Esophagus squamous epithelium (tissue), 5 donors: ENCODE measurements around the gene CPEB3. TPM values are rescaled to one million over a fixed set of nuclear protein-coding genes. Genes with fewer than 3 reads are reported as not detected.
"Not testable (repeated sequence)": the region's sequence is repeated elsewhere in the genome, so short reads cannot be mapped to it uniquely, and the experiment has no call there.

Experiments
- DNase-seq: peaks from one replicate; lab custom pipeline; 2025; lab: John Stamatoyannopoulos, UW
- H3K27ac ChIP-seq, 4 donors: fragments of 200-600 bp; sonication (generic); one replicate each; pipeline ENCODE4 v1.5.1; 2016 to 2019; ENCODE audit warnings: mild to moderate bottlenecking in 1 of 4
- H3K27me3 ChIP-seq, 4 donors: fragments of 200-600 bp; sonication (generic); 1 replicate in 3 of 4; 2 replicates in 1 of 4; pipeline versions ENCODE4 v1.5.1 to v1.6.0; 2017 to 2021; ENCODE audit warnings: antibody characterized with exemption in 1 of 4
- H3K36me3 ChIP-seq, 3 donors: fragments of 200-600 bp; sonication (generic); one replicate each; pipeline ENCODE4 v1.5.1; 2016 to 2019
- H3K4me1 ChIP-seq, 3 donors: fragments of 200-600 bp; sonication (generic); one replicate each; pipeline ENCODE4 v1.5.1; 2017 to 2019
- H3K4me3 ChIP-seq, 4 donors: fragments of 200-600 bp; sonication (generic); 1 replicate in 3 of 4; 2 replicates in 1 of 4; pipeline ENCODE4 v1.5.1; 2016 to 2019; ENCODE audit warnings: mild to moderate bottlenecking in 2 of 4, moderate library complexity in 1 of 4
- H3K9me3 ChIP-seq, 3 donors: fragments of 200-600 bp; sonication (generic); one replicate each; pipeline ENCODE4 v1.5.1; 2016 to 2019
- POLR2A ChIP-seq, 4 donors: fragments of 450-650 bp; IDR thresholded peaks; one replicate each; pipeline ENCODE4 v1.6.1; 2017; ENCODE audit warnings: antibody characterized with exemption in 4 of 4, mild to moderate bottlenecking in 4 of 4, moderate library complexity in 3 of 4
- WGBS, 2 donors: methylation state at CpG; one replicate each; pipeline ENCODE4 v1.1.5; 2018; 5-methylcytosine and 5-hydroxymethylcytosine counted together
- intact Hi-C: fragments of 100-400 bp; cut with DNase I; formaldehyde crosslinking; loops from one replicate; pipeline ENCODE4 v1.15.0; 2022
- total RNA-seq, 4 donors: library from RNA; depleted of rRNA; stranded (reverse); fragments of >200 nt; gene quantifications; one replicate each; pipeline ENCODE4 v1.1.0, GENCODE V29; 2016
- TF ChIP-seq, protein P1 (sequence below), 6 experiments: fragments of 450-650 bp in 4 of 6; fragments of 200-600 bp in 2 of 6; sonication (generic) in 2 of 6; IDR thresholded peaks; one replicate each; pipeline ENCODE4 v1.5.1; 2016 to 2019; ENCODE audit warnings: antibody characterized with exemption in 6 of 6, mild to moderate bottlenecking in 4 of 6, moderate library complexity in 4 of 6
- donor health status: DM: yes; HTN: yes; CAD: no.

The CPEB3 gene
- total RNA-seq, 4 donors from 2014 or later, result 5.5 to 8.8 (median 7.3) TPM

DNA sequence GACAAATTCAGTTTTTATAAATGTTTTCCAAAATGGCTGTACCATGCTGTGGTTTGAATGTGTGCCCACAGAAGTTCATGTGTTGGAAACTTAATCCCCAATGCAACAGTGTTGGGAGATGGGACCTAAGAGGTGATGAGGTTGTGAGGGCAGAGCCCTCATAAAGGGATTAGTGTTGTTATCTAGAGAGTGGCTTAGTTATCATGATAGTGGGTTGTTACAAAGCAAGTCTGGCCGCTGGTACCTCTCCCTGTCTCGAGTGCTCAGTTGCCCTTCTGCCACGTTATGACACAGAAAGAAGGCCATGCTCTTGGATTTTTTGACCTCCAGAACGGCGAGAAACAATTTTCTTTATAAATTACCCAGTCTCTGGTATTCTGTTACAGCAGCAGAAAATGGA, 248.3 kb downstream of the CPEB3 start:
- Histone ChIP-seq H3K4me3 (no peak overlapping the region), H3K36me3 (no peaks in the 10 kb centered on the region), H3K27ac (no peak overlapping the region), H3K9me3 (no peaks in the 10 kb centered on the region), H3K27me3 (no peaks in the 10 kb centered on the region), H3K4me1 (peaks cover 0 to 7% (median 0%) of the 10 kb centered on the region in 3 donors)
- no peak for DNase-seq
- intact Hi-C loops, result no loop called here
- WGBS, 2 donors, result 79 to 93% methylated on average over 5 of the region's 5 CpGs
- no peak for TF ChIP-seq POLR2A (IDR thresholded peaks at IDR 0.05)
- TF ChIP-seq, protein P1, sequence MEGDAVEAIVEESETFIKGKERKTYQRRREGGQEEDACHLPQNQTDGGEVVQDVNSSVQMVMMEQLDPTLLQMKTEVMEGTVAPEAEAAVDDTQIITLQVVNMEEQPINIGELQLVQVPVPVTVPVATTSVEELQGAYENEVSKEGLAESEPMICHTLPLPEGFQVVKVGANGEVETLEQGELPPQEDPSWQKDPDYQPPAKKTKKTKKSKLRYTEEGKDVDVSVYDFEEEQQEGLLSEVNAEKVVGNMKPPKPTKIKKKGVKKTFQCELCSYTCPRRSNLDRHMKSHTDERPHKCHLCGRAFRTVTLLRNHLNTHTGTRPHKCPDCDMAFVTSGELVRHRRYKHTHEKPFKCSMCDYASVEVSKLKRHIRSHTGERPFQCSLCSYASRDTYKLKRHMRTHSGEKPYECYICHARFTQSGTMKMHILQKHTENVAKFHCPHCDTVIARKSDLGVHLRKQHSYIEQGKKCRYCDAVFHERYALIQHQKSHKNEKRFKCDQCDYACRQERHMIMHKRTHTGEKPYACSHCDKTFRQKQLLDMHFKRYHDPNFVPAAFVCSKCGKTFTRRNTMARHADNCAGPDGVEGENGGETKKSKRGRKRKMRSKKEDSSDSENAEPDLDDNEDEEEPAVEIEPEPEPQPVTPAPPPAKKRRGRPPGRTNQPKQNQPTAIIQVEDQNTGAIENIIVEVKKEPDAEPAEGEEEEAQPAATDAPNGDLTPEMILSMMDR (IDR thresholded peaks at IDR 0.05), result no peak

DNA sequence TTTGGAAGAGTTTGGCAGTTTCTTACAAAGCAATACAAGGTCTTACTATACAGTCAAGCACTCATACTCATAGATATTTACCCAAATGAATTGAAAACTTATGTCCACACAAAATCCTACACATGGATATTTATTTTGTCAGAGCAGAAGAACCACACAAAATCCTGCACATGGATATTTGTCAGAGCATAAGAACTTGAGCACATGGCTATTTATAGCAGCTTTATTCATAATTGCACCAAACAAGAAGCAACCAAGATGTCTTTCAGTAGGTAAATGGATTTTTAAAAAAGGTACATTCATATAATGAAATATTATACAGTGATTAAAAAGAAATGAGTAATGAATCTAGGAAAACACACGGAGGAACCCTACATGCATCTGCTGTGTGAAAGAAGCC, 251.9 kb downstream of the CPEB3 start:
- WGBS, 2 donors, result 67 to 90% methylated on average over 1 of the region's 1 CpG
- no peak for TF ChIP-seq POLR2A (IDR thresholded peaks at IDR 0.05)
- TF ChIP-seq, protein P1 (IDR thresholded peaks at IDR 0.05), result no peak
- H3K27ac ChIP-seq, result no peak overlapping the region
- H3K9me3 ChIP-seq, result no peaks in the 10 kb centered on the region
- no peaks in the 10 kb centered on the region for H3K4me1 ChIP-seq
- no peak for DNase-seq
- intact Hi-C loops, result no loop called here
- H3K27me3 ChIP-seq, result no peaks in the 10 kb centered on the region
- H3K4me3 ChIP-seq, result no peak overlapping the region
- peaks cover 0 to 11% (median 0%) of the 10 kb centered on the region in 3 donors for H3K36me3 ChIP-seq

DNA sequence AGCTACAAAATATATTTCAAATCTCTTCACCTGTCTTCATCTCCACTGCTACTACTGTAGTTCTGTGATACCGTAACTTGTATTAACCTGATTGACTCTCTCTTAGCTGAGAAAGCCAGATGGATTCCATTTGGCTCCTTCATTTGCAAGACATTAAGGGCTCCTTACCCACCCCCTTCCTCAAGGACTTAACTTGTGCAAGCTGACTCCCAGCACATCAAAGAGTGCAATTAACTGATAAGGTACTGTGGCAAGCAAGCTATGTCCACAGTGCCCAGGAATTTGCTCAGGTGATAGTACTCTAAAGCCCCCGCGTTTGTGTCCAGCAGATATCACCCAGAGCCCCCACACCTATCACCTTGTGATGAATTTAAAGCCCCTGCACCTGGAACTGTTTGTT, 257.8 kb downstream of the CPEB3 start:
- H3K36me3 ChIP-seq, result peaks cover 0 to 67% (median 0%) of the 10 kb centered on the region in 3 donors
- not testable (repeated sequence) for H3K4me1 ChIP-seq

DNA sequence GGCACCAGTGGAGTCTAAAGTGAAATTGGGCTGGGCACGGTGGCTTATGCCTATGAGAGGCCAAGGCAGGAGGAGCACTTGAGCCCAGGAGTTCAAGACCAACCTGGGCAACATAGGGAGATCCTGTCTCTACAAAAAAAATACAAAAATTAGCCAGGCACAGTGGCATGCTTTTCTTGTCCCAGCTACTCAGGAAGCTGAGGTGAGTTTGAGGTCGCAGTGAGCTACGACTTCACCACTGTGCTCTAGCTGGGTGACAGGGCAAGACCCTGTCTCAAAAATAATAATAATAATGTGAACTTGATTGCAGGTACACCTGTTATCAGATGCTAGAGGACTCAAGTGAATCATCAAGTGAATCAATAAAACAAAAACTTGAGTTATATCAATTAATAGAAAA, 259.3 kb downstream of the CPEB3 start:
- peaks cover 1 to 82% (median 9%) of the 10 kb centered on the region in 3 donors for H3K36me3 ChIP-seq
- H3K9me3 ChIP-seq, result no peaks in the 10 kb centered on the region
- DNase-seq, result no peak
- no peaks in the 10 kb centered on the region for H3K4me1 ChIP-seq
- H3K27me3 ChIP-seq, result no peaks in the 10 kb centered on the region
- TF ChIP-seq, protein P1 (IDR thresholded peaks at IDR 0.05), result no peak
- TF ChIP-seq POLR2A (IDR thresholded peaks at IDR 0.05), result no peak
- 87 to 90% methylated on average over 3 of the region's 3 CpGs for WGBS, 2 donors
- intact Hi-C loops, result no loop called here
- H3K4me3 ChIP-seq, result no peak overlapping the region
- no peak overlapping the region for H3K27ac ChIP-seq

More for the DNA sequence above, 257.8 kb downstream of the CPEB3 start:
- WGBS, 2 donors, result 76 to 90% methylated on average over 3 of the region's 3 CpGs
- H3K27ac ChIP-seq, intact Hi-C loops, H3K27me3 ChIP-seq, H3K4me3 ChIP-seq, DNase-seq, H3K9me3 ChIP-seq: not testable (repeated sequence)

DNA sequence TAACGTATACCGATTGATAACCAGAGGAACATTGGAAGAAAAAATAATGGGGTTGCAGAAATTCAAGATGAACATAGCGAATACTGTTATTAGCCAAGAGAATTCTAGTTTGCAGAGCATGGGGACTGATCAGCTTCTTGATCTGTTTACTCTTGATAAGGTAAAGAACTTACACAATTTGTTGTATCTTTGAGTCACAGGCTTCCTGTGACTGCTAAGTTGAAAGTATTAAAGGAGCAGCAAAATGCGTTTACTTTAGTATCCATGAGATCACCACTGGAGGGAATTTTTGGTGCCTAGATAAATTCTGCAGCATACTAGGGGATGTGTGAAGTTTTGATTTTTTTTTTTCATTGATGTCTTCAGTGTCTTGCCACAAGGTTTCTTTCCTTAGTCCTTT, 263.7 kb downstream of the CPEB3 start:
- intact Hi-C loops, result no loop called here
- peaks cover 7 to 98% (median 34%) of the 10 kb centered on the region in 3 donors for H3K36me3 ChIP-seq
- no peak for DNase-seq
- no peaks in the 10 kb centered on the region for H3K27me3 ChIP-seq
- no peak overlapping the region for H3K27ac ChIP-seq
- no peak overlapping the region for H3K4me3 ChIP-seq
- 93% methylated on average over 4 of the region's 4 CpGs for WGBS, 2 donors
- H3K9me3 ChIP-seq, result no peaks in the 10 kb centered on the region
- no peaks in the 10 kb centered on the region for H3K4me1 ChIP-seq
- no peak for TF ChIP-seq POLR2A (IDR thresholded peaks at IDR 0.05)
- TF ChIP-seq, protein P1 (IDR thresholded peaks at IDR 0.05), result no peak

DNA sequence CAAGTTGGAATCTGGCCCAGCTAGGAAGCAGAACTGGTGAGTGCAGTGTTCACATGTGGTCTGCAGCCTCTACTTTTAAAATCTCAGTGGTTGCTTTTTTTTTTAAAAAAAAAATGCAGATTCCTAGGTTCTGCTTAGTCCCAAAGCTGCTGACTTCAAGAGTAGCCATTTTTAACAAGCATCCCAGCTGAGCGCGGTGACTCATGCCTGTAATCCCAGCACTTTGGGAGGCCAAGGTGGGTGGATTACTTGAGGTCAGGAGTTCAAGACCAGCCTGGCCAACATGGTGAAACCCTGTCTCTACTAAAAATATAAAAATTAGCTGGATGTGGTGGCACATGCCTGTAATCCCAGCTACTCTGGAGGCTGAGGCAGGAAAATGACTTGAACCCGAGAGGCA, 265.5 kb downstream of the CPEB3 start:
- H3K4me1 ChIP-seq, H3K9me3 ChIP-seq, H3K27me3 ChIP-seq, intact Hi-C loops, DNase-seq, H3K27ac ChIP-seq, H3K4me3 ChIP-seq: not testable (repeated sequence)
- peaks cover 7 to 100% (median 34%) of the 10 kb centered on the region in 3 donors for H3K36me3 ChIP-seq
- WGBS, 2 donors, result 90 to 100% methylated on average over 2 to 3 of the region's 3 CpGs
